ENCODE measurements around the gene TCF23. TPM values are rescaled to one million over a fixed set of nuclear protein-coding genes. Genes with fewer than 3 reads are reported as not detected.

The TCF23 gene
- total and polyA plus RNA-seq, 2 of the 8 experiments (the other 6 are each of a cell fraction or from before 2014, with no cell fraction given): 0.02 TPM; not detected in 1

GRCh38 chr2:27186613-27187345, 38.0 kb downstream of the TCF23 start:
- Histone ChIP-seq H4K20me1 (replicated peaks in 1 of 2; ENCODE audit: control insufficient read depth in 1 of 2, insufficient read depth in 2 of 2, low read length in 2 of 2) (no peaks in the 10 kb centered on the region), H3K4me3 (ENCODE audit: extremely low read depth in 1 of 4, insufficient read depth in 2 of 4, low read depth in 3 of 4, low read length in 4 of 4) (no peak overlapping the region), H3K18ac (ENCODE audit: extremely low read depth, low read length) (no peak overlapping the region), H3K79me2 (ENCODE audit: control insufficient read depth in 1 of 2, insufficient read depth in 2 of 2, low read length in 2 of 2) (no peaks in the 10 kb centered on the region), H2BK120ac (replicated peaks; ENCODE audit: low read depth, low read length) (no peak overlapping the region), H4K91ac (replicated peaks; ENCODE audit: insufficient read length, low read length) (no peak overlapping the region), H3K4ac (replicated peaks; ENCODE audit: insufficient read length, low read depth, low read length) (no peak overlapping the region), H3K9ac (replicated peaks in 1 of 4; ENCODE audit: extremely low read depth in 1 of 4, low read depth in 3 of 4, low read length in 3 of 4) (no peak overlapping the region), H3K79me1 (ENCODE audit: low read depth, low read length) (no peaks in the 10 kb centered on the region), H3K36me3 (ENCODE audit: control insufficient read depth in 2 of 4, insufficient read depth in 4 of 4, low read length in 3 of 4) (no peaks in the 10 kb centered on the region), H2AFZ (ENCODE audit: low read length) (no peak overlapping the region), H3K23me2 (ENCODE audit: low read depth, low read length) (no peaks in the 10 kb centered on the region), H3K23ac (ENCODE audit: insufficient read length) (no peak overlapping the region), H3K14ac (ENCODE audit: insufficient read length) (no peak overlapping the region), H3K4me1 (replicated peaks in 1 of 4; ENCODE audit: control insufficient read depth in 3 of 4, insufficient read depth in 4 of 4, low read length in 3 of 4) (no peaks in the 10 kb centered on the region), H4K5ac (ENCODE audit: insufficient read length, low read depth, low read length) (no peak overlapping the region), H2AK5ac (ENCODE audit: low read depth, low read length) (no peak overlapping the region), H2BK12ac (ENCODE audit: low read depth, low read length) (no peak overlapping the region), H2BK15ac (ENCODE audit: low read length) (no peak overlapping the region), H3K27me3 (replicated peaks in 1 of 4; ENCODE audit: control insufficient read depth in 3 of 4, extremely low read depth in 1 of 4, insufficient read depth in 3 of 4, low read length in 3 of 4) (no peaks in the 10 kb centered on the region), H2BK5ac (ENCODE audit: low read depth, low read length) (no peak overlapping the region), H3K9me3 (ENCODE audit: insufficient read depth in 2 of 2, low read depth in 1 of 2, low read length in 1 of 2) (no peaks in the 10 kb centered on the region), H3K56ac (replicated peaks; ENCODE audit: insufficient read length, low read depth, low read length) (no peak overlapping the region), H3K4me2 (ENCODE audit: insufficient read depth in 1 of 2, low read depth in 2 of 2, low read length in 2 of 2) (no peak overlapping the region), H2BK20ac (ENCODE audit: low read length) (no peak overlapping the region), H3K27ac (ENCODE audit: low read depth, low read length) (no peak overlapping the region), H4K8ac (ENCODE audit: extremely low read depth, insufficient read depth, low read length) (no peak overlapping the region; the same call in 1 of the 2 replicates)
- DNase-seq (ENCODE audit: low read depth in 1 of 2, low spot score in 2 of 2) (no peak), FAIRE-seq (no peak)
- WGBS, 2 experiments (ENCODE audit: extremely low coverage in 1 of 2, insufficient coverage in 1 of 2, insufficient read length in 1 of 2, insufficient replicate concordance in 2 of 2, low coverage in 1 of 2, low lambda C conversion rate in 2 of 2, missing lambda C conversion rate in 1 of 2): 73% methylated on average over 6 of the region's 6 CpGs; no CpG with 5 or more reads in 1 of the 2 experiments
- no peak for TF ChIP-seq RXRA (IDR thresholded peaks at IDR 0.05; ENCODE audit: insufficient read depth, low read depth, low read length)
- TF ChIP-seq SIRT6 (IDR thresholded peaks at IDR 0.05; ENCODE audit: low read length): no peak
- TF ChIP-seq CBX5 (IDR thresholded peaks at IDR 0.05; ENCODE audit: low read depth, low read length): no peak
- TF ChIP-seq TAF1 (IDR thresholded peaks at IDR 0.05; ENCODE audit: low read depth, low read length): no peak
- no peak for TF ChIP-seq RFX5 (IDR thresholded peaks at IDR 0.05; ENCODE audit: borderline replicate concordance, low read depth, low read length)
- no peak for TF ChIP-seq EGR1 (IDR thresholded peaks at IDR 0.05; ENCODE audit: borderline replicate concordance, low read depth, low read length)
- no peak for TF ChIP-seq GABPA (IDR thresholded peaks at IDR 0.05; ENCODE audit: borderline replicate concordance, insufficient read depth, low read length)
- TF ChIP-seq CHD1 (IDR thresholded peaks at IDR 0.05; ENCODE audit: low read depth, low read length): no peak
- TF ChIP-seq EZH2 (IDR thresholded peaks at IDR 0.05; ENCODE audit: low read depth, low read length, severe bottlenecking): no peak
- ChIA-PET CTCF (ENCODE audit: partially characterized antibody) (interaction anchor here (0.7 to 5.1 kb wide), 8 partner anchors 15 to 86 kb away, joined by 3 to 38 read pairs (median 4); no protein-coding TSS in a partner anchor), POLR2A (ENCODE audit: partially characterized antibody) (interaction anchor here (0.6 to 2.5 kb wide), 4 partner anchors 10 to 63 kb away, joined by 3 to 8 read pairs (median 3); partner anchors contain the start of gene ABHD1)
